ENCODE data around the gene TSPAN4. TPM values are rescaled to one million over a fixed set of nuclear protein-coding genes. Genes with fewer than 3 reads are reported as not detected.

Gene TSPAN4
- total RNA-seq, 3 donors from 2014 or later (not counting 1 experiment from before 2014, with no cell fraction given), result 11.2 to 18.6 (median 14.6) TPM

- peak; percentile 79 for TF ChIP-seq CTCF (IDR thresholded peaks at IDR 0.05)
- ATAC-seq, result peak; percentile 81 to 84 (median 82)
- no peak overlapping the region for H3K4me3 ChIP-seq (ENCODE audit: low read length)
- Mint-ChIP-seq H3K27me3 (ENCODE audit: low read depth in 2 of 2) (no peaks in the 10 kb centered on the region), H3K27ac (no peak overlapping the region), H3K36me3 (no peaks in the 10 kb centered on the region), H3K4me1 (peaks cover 0 to 26% of the 10 kb centered on the region in 2 donors), H3K4me3 (peak overlapping the region; percentile 55), H3K9me3 (no peaks in the 10 kb centered on the region)
- H3K9me3 ChIP-seq (ENCODE audit: control insufficient read depth, insufficient read depth, low read length), result no peaks in the 10 kb centered on the region
- 24% methylated on average over 14 of the region's 14 CpGs for WGBS (ENCODE audit: insufficient coverage)
- peak; percentile 65 to 80 for DNase-seq
- H3K27me3 ChIP-seq (ENCODE audit: control insufficient read depth, insufficient read depth, low read length), result peaks cover 6% of the 10 kb centered on the region
- H3K36me3 ChIP-seq (ENCODE audit: control insufficient read depth, insufficient read depth, low read length), result no peaks in the 10 kb centered on the region
- intact Hi-C loops (cut with micrococcal nuclease), result loop anchor here (1.0 to 10.0 kb wide), 2 partner anchors 66 to 203 kb away; partner anchors contain the start of gene CHID1
- H3K27ac ChIP-seq (ENCODE audit: low read length), result no peak overlapping the region
- H3K4me1 ChIP-seq (ENCODE audit: control insufficient read depth, insufficient read depth, low read length), result peaks cover 36% of the 10 kb centered on the region
These were observed 5.8 kb downstream of the TSPAN4 start for GRCh38 chr11:848380-848931.

GRCh38 chr11:849104-849824 lies 6.6 kb downstream of the TSPAN4 start:
- no peaks in the 10 kb centered on the region for H3K9me3 ChIP-seq (ENCODE audit: control insufficient read depth, insufficient read depth, low read length)
- H3K36me3 Mint-ChIP-seq, result no peaks in the 10 kb centered on the region
- peaks cover 6% of the 10 kb centered on the region for H3K27me3 ChIP-seq (ENCODE audit: control insufficient read depth, insufficient read depth, low read length)
- H3K4me3 ChIP-seq (ENCODE audit: low read length), result peak overlapping the region; percentile 13
- H3K4me3 Mint-ChIP-seq, result peak overlapping the region; percentile 78
- no peak overlapping the region for H3K27ac Mint-ChIP-seq
- no peaks in the 10 kb centered on the region for H3K36me3 ChIP-seq (ENCODE audit: control insufficient read depth, insufficient read depth, low read length)
- H3K27me3 Mint-ChIP-seq (ENCODE audit: low read depth in 2 of 2), result no peaks in the 10 kb centered on the region
- no peak overlapping the region for H3K27ac ChIP-seq (ENCODE audit: low read length)
- H3K9me3 Mint-ChIP-seq, result no peaks in the 10 kb centered on the region
- ATAC-seq (peak in 2 of 3 donors; percentile 40 to 49), DNase-seq (peak in 1 of 2 donors; percentile 56)
- H3K4me1 Mint-ChIP-seq, result peaks cover 0 to 21% of the 10 kb centered on the region in 2 donors
- intact Hi-C loops (cut with micrococcal nuclease), result loop anchor here (10.0 kb wide), 1 partner anchor 66 kb away; the partner anchor contains the start of gene CHID1
- TF ChIP-seq CTCF (IDR thresholded peaks at IDR 0.05), result no peak
- peaks cover 28% of the 10 kb centered on the region for H3K4me1 ChIP-seq (ENCODE audit: control insufficient read depth, insufficient read depth, low read length)
- WGBS (ENCODE audit: insufficient coverage), result 4% methylated on average over 71 of the region's 71 CpGs

- H3K9me3 ChIP-seq (ENCODE audit: control insufficient read depth, insufficient read depth, low read length), result no peaks in the 10 kb centered on the region
- Mint-ChIP-seq H3K27ac (no peak overlapping the region), H3K36me3 (no peaks in the 10 kb centered on the region), H3K4me3 (peak overlapping the region; percentile 58), H3K27me3 (ENCODE audit: low read depth in 2 of 2) (no peaks in the 10 kb centered on the region), H3K9me3 (no peaks in the 10 kb centered on the region), H3K4me1 (peaks cover 0 to 15% of the 10 kb centered on the region in 2 donors)
- DNase-seq (no peak), ATAC-seq (peak in 1 of 3 donors; percentile 11)
- TF ChIP-seq CTCF (IDR thresholded peaks at IDR 0.05), result no peak
- WGBS (ENCODE audit: insufficient coverage), result 47% methylated on average over 97 of the region's 97 CpGs
- H3K4me3 ChIP-seq (ENCODE audit: low read length), result no peak overlapping the region
- intact Hi-C loops (cut with micrococcal nuclease), result loop anchor here (10.0 kb wide), 1 partner anchor 65 kb away; the partner anchor contains the start of gene CHID1
- no peak overlapping the region for H3K27ac ChIP-seq (ENCODE audit: low read length)
- H3K27me3 ChIP-seq (ENCODE audit: control insufficient read depth, insufficient read depth, low read length), result peaks cover 6% of the 10 kb centered on the region
- H3K36me3 ChIP-seq (ENCODE audit: control insufficient read depth, insufficient read depth, low read length), result no peaks in the 10 kb centered on the region
- peaks cover 19% of the 10 kb centered on the region for H3K4me1 ChIP-seq (ENCODE audit: control insufficient read depth, insufficient read depth, low read length)
These were observed 7.5 kb downstream of the TSPAN4 start for GRCh38 chr11:849951-850774.
